GM23248 (cell line): Measurements from ENCODE around the gene COX17. TPM values are rescaled to one million over a fixed set of nuclear protein-coding genes. Genes with fewer than 3 reads are reported as not detected.

Experiments used
- DNase-seq: peaks from one replicate; pipeline ENCODE4 v3.0.0-alpha.2; 2015
- H2AFZ ChIP-seq: fragments of 200-600 bp; sonication (generic); 2 replicates; pipeline ENCODE4 v1.6.1; 2016; ENCODE audit warnings: antibody characterized with exemption
- H3F3A ChIP-seq: fragments of 200-600 bp; sonication (generic); 2 replicates; pipeline ENCODE4 v1.6.1; 2016; ENCODE audit warnings: mild to moderate bottlenecking, antibody characterized with exemption, mixed run types; ENCODE audit not compliant: insufficient read depth
- H3K27ac ChIP-seq: fragments of 200-600 bp; sonication (generic); 2 replicates; pipeline ENCODE4 v1.5.1; 2016; ENCODE audit warnings: mild to moderate bottlenecking
- H3K27me3 ChIP-seq: fragments of 200-600 bp; sonication (generic); replicated peaks from 2 replicates; pipeline ENCODE4 v1.6.1; 2016; ENCODE audit warnings: mild to moderate bottlenecking; ENCODE audit not compliant: insufficient read depth
- H3K36me3 ChIP-seq: fragments of 200-600 bp; sonication (generic); 2 replicates; pipeline ENCODE4 v1.6.1; 2016; ENCODE audit warnings: low read depth, mild to moderate bottlenecking
- H3K4me1 ChIP-seq: fragments of 200-600 bp; sonication (generic); 2 replicates; pipeline ENCODE4 v1.6.1; 2016; ENCODE audit warnings: mild to moderate bottlenecking; ENCODE audit not compliant: insufficient read depth
- H3K4me2 ChIP-seq: fragments of 200-600 bp; sonication (generic); one replicate; pipeline ENCODE4 v1.6.1; 2016; ENCODE audit warnings: mild to moderate bottlenecking; ENCODE audit not compliant: unreplicated experiment
- H3K4me3 ChIP-seq: fragments of 200-600 bp; sonication (generic); 2 replicates; pipeline ENCODE4 v1.5.1; 2016; ENCODE audit warnings: mild to moderate bottlenecking
- H3K79me2 ChIP-seq: fragments of 200-600 bp; sonication (generic); 2 replicates; pipeline ENCODE4 v1.6.1; 2016; ENCODE audit warnings: mild to moderate bottlenecking; ENCODE audit not compliant: insufficient read depth
- H3K9ac ChIP-seq: fragments of 200-600 bp; sonication (generic); 2 replicates; pipeline ENCODE4 v1.6.1; 2016; ENCODE audit warnings: mild to moderate bottlenecking
- H3K9me2 ChIP-seq: fragments of 200-600 bp; sonication (generic); 2 replicates; pipeline ENCODE4 v1.6.1; 2016; ENCODE audit warnings: mixed run types, mild to moderate bottlenecking, moderate library complexity; ENCODE audit not compliant: insufficient read depth
- H3K9me3 ChIP-seq: fragments of 200-600 bp; sonication (generic); one replicate; pipeline ENCODE4 v1.6.1; 2017; ENCODE audit warnings: low read depth
- H4K20me1 ChIP-seq: fragments of 200-600 bp; sonication (generic); 2 replicates; pipeline ENCODE4 v1.6.0; 2016; ENCODE audit not compliant: insufficient read depth
- EZH2 ChIP-seq: fragments of 200-600 bp; sonication (generic); IDR thresholded peaks from 2 replicates; pipeline ENCODE4 v1.6.1; 2018; ENCODE audit warnings: antibody characterized with exemption, mild to moderate bottlenecking; ENCODE audit not compliant: insufficient read depth, poor library complexity, severe bottlenecking
- EZH2phosphoT487 ChIP-seq: fragments of 200-600 bp; sonication (generic); IDR thresholded peaks from 2 replicates; pipeline ENCODE4 v1.6.1; 2018; ENCODE audit warnings: antibody characterized with exemption, moderate library complexity, mild to moderate bottlenecking, low read depth; ENCODE audit not compliant: insufficient read depth
- WGBS, 2 experiments: methylation state at CpG; one replicate each; pipeline ENCODE4 v1.1.6; 2015 to 2017; ENCODE audit warnings: low lambda C conversion rate in 2 of 2, low coverage in 1 of 2; ENCODE audit errors: missing lambda C conversion rate in 2 of 2; 5-methylcytosine and 5-hydroxymethylcytosine counted together
- in situ Hi-C: fragments of 300-500 bp; cut with MboI; formaldehyde crosslinking; loops from 2 replicates; pipeline ENCODE4 v1.15.0; 2020
- polyA plus RNA-seq: library from polyadenylated mRNA; unstranded; fragments of >200 nt; fragmentation: Nextera tagmentation; extraction: Ambion mirVana; gene quantifications from 2 replicates; pipeline ENCODE4 v1.2.1, GENCODE V29; 2016
- total RNA-seq: library from RNA; depleted of rRNA; stranded (reverse); fragments of >200 nt; shearing (Covaris generic); gene quantifications from 2 replicates; pipeline ENCODE4 v1.2.3, GENCODE V29; 2014

The COX17 gene
- total and polyA plus RNA-seq, 2 experiments from 2014 or later = 7.0 to 53.3 TPM

DNA sequence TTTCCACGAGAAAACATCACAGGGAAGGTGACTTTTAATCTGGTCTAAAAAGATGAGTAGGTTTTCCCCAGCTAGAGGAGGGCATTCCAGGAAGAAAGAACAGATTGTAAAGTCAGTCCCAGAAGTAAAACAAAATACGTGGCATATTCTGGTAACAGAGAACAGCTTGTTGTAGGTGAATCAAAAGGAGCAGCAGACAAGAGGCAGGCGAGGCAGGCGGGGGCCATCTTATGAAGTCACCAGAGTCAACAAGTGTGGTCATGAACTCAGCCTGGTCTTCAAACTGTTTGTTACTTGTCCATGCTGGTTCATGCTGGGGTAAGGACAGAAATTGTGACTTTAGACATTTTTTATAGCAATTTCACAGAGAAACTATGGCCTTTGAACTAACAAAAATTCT is 12.8 kb downstream of the COX17 start:
- peaks cover 33% of the 10 kb centered on the region for H3F3A ChIP-seq
- DNase-seq = peak; percentile 48
- H3K4me1 ChIP-seq = peaks cover 32% of the 10 kb centered on the region
- H3K9me3 ChIP-seq = no peaks in the 10 kb centered on the region
- TF ChIP-seq EZH2phosphoT487 = no peak
- no peak for TF ChIP-seq EZH2
- H3K36me3 ChIP-seq = peaks cover 6% of the 10 kb centered on the region; the same call in 1 of the 2 replicates
- peak overlapping the region; percentile 48 for H3K4me2 ChIP-seq
- no peaks in the 10 kb centered on the region for H3K27me3 ChIP-seq
- peak overlapping the region; percentile 23 for H2AFZ ChIP-seq
- H4K20me1 ChIP-seq = no peaks in the 10 kb centered on the region
- 0 out of 2 replicates have a peak overlapping the region, but pooled peaks have one; percentile 7 for H3K4me3 ChIP-seq
- in situ Hi-C loops = no loop called here
- H3K9me2 ChIP-seq = no peaks in the 10 kb centered on the region
- H3K9ac ChIP-seq = peak overlapping the region; percentile 39
- H3K27ac ChIP-seq = peak overlapping the region; percentile 74
- no peaks in the 10 kb centered on the region for H3K79me2 ChIP-seq
- WGBS, 2 experiments = 60 to 71% methylated on average over 4 of the region's 4 CpGs

DNA sequence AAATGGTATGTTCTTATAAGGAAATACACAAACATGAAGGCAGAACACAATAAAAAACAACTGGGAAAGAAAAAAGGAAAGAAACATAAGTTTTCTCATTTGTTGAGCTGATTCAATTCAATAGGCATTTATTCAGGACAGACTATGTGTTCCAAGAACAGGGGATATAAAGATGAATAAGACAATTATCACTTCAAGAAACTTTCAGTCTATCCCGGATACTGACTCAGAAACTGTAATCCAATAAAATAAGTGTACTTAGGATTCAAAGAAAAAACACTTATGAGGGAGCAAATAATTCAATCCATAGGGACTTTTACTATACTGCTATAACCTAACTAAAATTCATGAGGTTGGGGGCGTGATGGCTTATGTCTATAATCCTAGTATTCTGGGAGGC is 13.3 kb downstream of the COX17 start:
- peak overlapping the region; percentile 48 for H3K4me2 ChIP-seq

GRCh38 chr3:119662604-119663373 is 14.4 kb downstream of the COX17 start:
- in situ Hi-C loops = no loop called here
- Histone ChIP-seq H2AFZ (peak overlapping the region; percentile 18; the same call in 1 of the 2 replicates), H3K4me3 (no peak overlapping the region), H3K4me1 (peaks cover 32% of the 10 kb centered on the region), H3K36me3 (no peaks in the 10 kb centered on the region), H3K9me3 (no peaks in the 10 kb centered on the region), H4K20me1 (no peaks in the 10 kb centered on the region), H3K9ac (no peak overlapping the region), H3K79me2 (no peaks in the 10 kb centered on the region), H3F3A (peaks cover 33% of the 10 kb centered on the region), H3K4me2 (peak overlapping the region; percentile 35), H3K27ac (peak overlapping the region; percentile 74), H3K27me3 (no peaks in the 10 kb centered on the region), H3K9me2 (no peaks in the 10 kb centered on the region)
- 6 to 9% methylated on average over 1 of the region's 1 CpG for WGBS, 2 experiments
- TF ChIP-seq EZH2phosphoT487 (no peak), EZH2 (no peak)
- peak; percentile 60 for DNase-seq

More for the DNA sequence above, 13.3 kb downstream of the COX17 start:
- WGBS, 2 experiments = 32 to 35% methylated on average over 2 of the region's 2 CpGs
- TF ChIP-seq EZH2phosphoT487 = no peak
- TF ChIP-seq EZH2 = no peak
- Histone ChIP-seq H3K9ac (peak overlapping the region; percentile 39), H3K27me3 (no peaks in the 10 kb centered on the region), H3K9me2 (no peaks in the 10 kb centered on the region), H3K36me3 (0 out of 2 replicates have a peak, but pooled peaks cover 4% of the 10 kb centered on the region), H3K27ac (peak overlapping the region; percentile 74), H3K79me2 (no peaks in the 10 kb centered on the region), H2AFZ (peak overlapping the region; percentile 23), H4K20me1 (no peaks in the 10 kb centered on the region), H3F3A (peaks cover 33% of the 10 kb centered on the region), H3K4me1 (peaks cover 32% of the 10 kb centered on the region), H3K4me3 (0 out of 2 replicates have a peak overlapping the region, but pooled peaks have one; percentile 7), H3K9me3 (no peaks in the 10 kb centered on the region)
- peak; percentile 73 for DNase-seq
- in situ Hi-C loops = no loop called here

GRCh38 chr3:119660474-119661440 is 16.4 kb downstream of the COX17 start, which contains the start of gene POPDC2:
Gene POPDC2, minus strand, starts transcription at chr3:119660589. Its CDS starts 166 bp downstream, at chr3:119660423.
- in situ Hi-C loops = no loop called here
- no peak for DNase-seq

More at GRCh38 chr3:119660474-119661440, 16.4 kb downstream of the COX17 start, which contains the start of gene POPDC2:
- Histone ChIP-seq H2AFZ (no peak within 1 kb of the TSS), H3K27me3 (no peaks in the 10 kb centered on the region), H3K9me2 (no peaks in the 10 kb centered on the region), H3K27ac (no peak within 1 kb of the TSS), H3K9me3 (no peaks in the 10 kb centered on the region), H3K4me1 (peaks cover 32% of the 10 kb centered on the region), H4K20me1 (no peaks in the 10 kb centered on the region), H3K36me3 (no peaks in the 10 kb centered on the region), H3K79me2 (no peaks in the 10 kb centered on the region), H3K4me2 (no peak within 1 kb of the TSS), H3K9ac (no peak within 1 kb of the TSS), H3K4me3 (no peak within 1 kb of the TSS), H3F3A (peaks cover 33% of the 10 kb centered on the region)
- TF ChIP-seq EZH2phosphoT487 (no peak), EZH2 (no peak)
- 82 to 84% methylated on average over 8 to 9 of the region's 9 CpGs for WGBS, 2 experiments
